K562 (cell line): ENCODE measurements around the gene WNT7A. TPM values are rescaled to one million over a fixed set of nuclear protein-coding genes. Genes with fewer than 3 reads are reported as not detected.
A peak's percentile ranks its signal among the peaks of the same experiment; 100 is the strongest.

ENCODE experiments used
- FOXJ2 ChIP-seq: fragments of 200-800 bp; sonication (Bioruptor generic); IDR thresholded peaks from 2 replicates; pipeline ENCODE4 v1.6.1; 2016; ENCODE audit warnings: missing genetic modification characterization, missing compliant biosample characterization
- REST ChIP-seq, 2 experiments: fragments of 450-650 bp; formaldehyde crosslinking in 1 of 2; IDR thresholded peaks; 2 replicates each; pipeline versions ENCODE4 v1.4.0 to v1.6.1; 2014 to 2020; ENCODE audit warnings: mild to moderate bottlenecking in 2 of 2, borderline replicate concordance in 1 of 2, low read depth in 1 of 2
- ZNF507 ChIP-seq: conservative IDR thresholded peaks from 2 replicates; pipeline ENCODE4 v1.6.1; 2017; ENCODE audit warnings: missing genetic modification characterization, missing compliant biosample characterization
- polyA plus RNA-seq, 8 experiments: library from polyadenylated mRNA; depleted of rRNA in 4 of 8; stranded (reverse) in 5 of 8; unstranded in 3 of 8; fragments of >200 nt; fragmentation: Nextera tagmentation in 2 of 8; fragmentation: Illumina TruSeq in 1 of 8; extraction: Ambion mirVana in 2 of 8; extraction: Trizol in 1 of 8; gene quantifications; 2 replicates each; pipeline versions ENCODE4 v1.2.1 to v1.2.3, GENCODE V29; 2011 to 2014; ENCODE audit warnings: inconsistent platforms in 1 of 8, missing spikeins in 1 of 8
- total RNA-seq, 7 experiments: library from RNA; depleted of rRNA in 6 of 7; stranded (reverse); fragments of >200 nt in 6 of 7; fragmentation: Illumina TruSeq in 2 of 7; extraction: Trizol in 2 of 7; gene quantifications; 2 replicates each; pipeline versions ENCODE4 v1.2.1 to v1.2.3, GENCODE V29; 2011 to 2021; ENCODE audit warnings: low replicate concordance in 1 of 7

Gene WNT7A
- total and polyA plus RNA-seq, 9 of the 15 experiments (the other 6 are each of a cell fraction or from before 2014, with no cell fraction given) = 0.03 TPM; not detected in 8

DNA sequence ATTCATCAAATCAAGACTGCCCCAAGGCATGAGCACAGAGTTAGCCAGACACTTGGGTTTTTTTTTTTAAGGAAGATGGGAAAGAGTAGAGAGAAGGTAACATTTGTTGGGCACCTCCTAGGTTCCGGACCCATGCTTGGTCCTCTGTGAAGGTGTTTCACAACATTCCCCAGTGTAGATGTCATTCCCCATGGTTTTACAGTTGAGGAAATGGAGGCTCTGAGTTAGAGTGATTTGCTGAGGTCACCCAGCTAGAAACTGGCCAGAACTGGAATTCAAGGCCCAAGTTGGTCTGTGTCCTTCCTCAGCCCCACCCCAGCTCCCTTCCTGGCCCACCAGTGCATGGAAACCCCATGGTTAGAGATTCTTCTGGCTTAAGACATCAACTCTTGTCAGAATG lies 19.9 kb downstream of the WNT7A start (continued):
- TF ChIP-seq REST (IDR thresholded peaks at IDR 0.05; ENCODE audit: borderline replicate concordance) = peak; percentile 28; the same call in 1 of the 2 replicates
- TF ChIP-seq REST (CRISPR knock-in tag; IDR thresholded peaks at IDR 0.05; ENCODE audit: low read depth) = no peak
- no peak for TF ChIP-seq FOXJ2 (tag)
- no peak for TF ChIP-seq ZNF507 (tag)
